Left renal pelvis (tissue), 4 donors: Measurements from ENCODE around the gene RPRD2. TPM values are rescaled to one million over a fixed set of nuclear protein-coding genes. Genes with fewer than 3 reads are reported as not detected.
A peak's percentile ranks its signal among the peaks of the same experiment; 100 is the strongest.

Experiments
- DNase-seq, 4 donors: peaks; one replicate each; pipeline ENCODE4 v3.0.0-alpha.2; 2013; ENCODE audit warnings: low read depth in 4 of 4, low spot score in 3 of 4
- polyA plus RNA-seq, 4 donors: library from polyadenylated mRNA; unstranded; fragments of 120-200 nt; gene quantifications; one replicate each; pipeline ENCODE4 v1.2.1, GENCODE V29; 2013; ENCODE audit not compliant: insufficient read length in 4 of 4

The RPRD2 gene
- polyA plus RNA-seq, 4 donors: 38.9 to 56.3 (median 52.0) TPM

GRCh38 chr1:150512846-150513245, 148.9 kb downstream of the RPRD2 start:
- no peak for DNase-seq

DNA sequence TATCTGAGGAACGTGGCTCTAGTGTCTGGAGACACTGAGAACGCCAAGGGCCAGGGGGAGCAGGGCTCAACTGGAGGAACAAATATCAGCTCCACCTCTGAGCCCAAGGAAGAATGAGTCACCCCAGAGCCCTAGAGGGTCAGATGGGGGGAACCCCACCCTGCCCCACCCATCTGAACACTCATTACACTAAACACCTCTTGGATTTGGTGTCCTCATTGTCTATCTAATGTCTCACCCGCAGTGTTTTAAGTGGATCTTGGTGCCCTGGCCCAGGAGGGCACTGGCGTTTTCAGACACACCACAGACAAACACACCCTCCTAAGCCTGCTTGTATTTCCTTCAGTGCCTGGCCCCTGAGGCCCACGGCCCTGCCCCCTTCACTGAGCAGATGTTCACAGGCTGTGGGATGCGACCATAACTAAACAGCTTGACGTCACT, 149.4 kb downstream of the RPRD2 start:
- DNase-seq: no peak

- DNase-seq: no peak
Observed at GRCh38 chr1:150514260-150514659, 150.3 kb downstream of the RPRD2 start.

GRCh38 chr1:150514913-150515327, 151.0 kb downstream of the RPRD2 start:
- no peak for DNase-seq

- peak; percentile 84 to 89 (median 88) for DNase-seq
Observed at GRCh38 chr1:150515328-150516049, 151.5 kb downstream of the RPRD2 start, which contains the start of gene FALEC. Gene FALEC, plus strand, starts transcription at chr1:150515752.

DNA sequence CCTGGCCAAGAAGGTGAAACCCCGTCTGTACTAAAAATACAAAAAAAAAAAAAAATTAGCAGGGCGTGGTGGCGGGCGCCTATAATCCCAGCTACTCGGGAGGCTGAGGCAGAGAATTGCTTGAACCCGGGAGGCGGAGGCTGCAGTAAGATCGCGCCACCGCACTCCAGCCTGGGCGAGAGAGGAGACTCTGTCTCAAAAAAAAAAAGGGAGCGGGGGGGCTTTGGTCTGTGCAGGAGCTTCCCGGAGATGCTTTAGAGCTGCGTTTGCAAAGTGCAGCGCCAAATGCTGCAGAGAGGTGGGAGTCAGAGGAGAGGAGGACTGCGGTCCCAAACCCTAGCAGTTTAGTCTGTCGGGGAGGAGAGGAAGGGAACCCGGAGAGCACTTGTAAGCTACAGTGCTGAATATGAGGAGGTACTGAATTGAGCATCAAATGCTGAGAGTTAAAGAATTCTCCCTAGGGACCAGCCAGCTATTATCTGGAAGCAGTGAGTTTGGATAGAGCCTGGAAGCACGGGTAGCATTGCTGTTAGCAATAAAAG, 152.2 kb downstream of the RPRD2 start:
- DNase-seq: no peak

GRCh38 chr1:150516616-150517015, 152.7 kb downstream of the RPRD2 start:
- DNase-seq: no peak

GRCh38 chr1:150521196-150521968, 157.4 kb downstream of the RPRD2 start:
- DNase-seq: no peak

GRCh38 chr1:150525348-150525747, 161.4 kb downstream of the RPRD2 start:
- DNase-seq: no peak

Other genes starting within 250 kb of the RPRD2 start
- 10 to 100 TPM; 42.5 to 67.2 (median 57.4) TPM for gene PLEKHO1, start 214.2 kb upstream of the RPRD2 start, polyA plus RNA-seq
- 100 to 1,000 TPM in 3 of 4 donors, 10 to 100 TPM in 1; 68.0 to 142 (median 115) TPM for gene ANP32E, start 128.0 kb upstream of the RPRD2 start, polyA plus RNA-seq
- 1 to 10 TPM; 3.3 to 8.5 (median 5.8) TPM for gene CA14, start 106.4 kb upstream of the RPRD2 start, polyA plus RNA-seq
- 100 to 1,000 TPM; 165 to 195 (median 178) TPM for gene APH1A, start 95.1 kb upstream of the RPRD2 start, polyA plus RNA-seq
- 10 to 100 TPM; 40.9 to 74.0 (median 51.7) TPM for gene C1orf54, start 91.4 kb upstream of the RPRD2 start, polyA plus RNA-seq
- 1 to 10 TPM; 7.0 to 9.8 (median 7.8) TPM for gene CIART, start 81.6 kb upstream of the RPRD2 start, polyA plus RNA-seq
- 10 to 100 TPM; 50.9 to 80.5 (median 67.9) TPM for gene MRPS21, start 70.3 kb upstream of the RPRD2 start, polyA plus RNA-seq
- gene PRPF3, start 42.6 kb upstream of the RPRD2 start, polyA plus RNA-seq: 100 to 1,000 TPM in 1 of 4 donors, 10 to 100 TPM in 3; 60.2 to 112 (median 72.7) TPM
- 10 to 100 TPM; 15.0 to 36.0 (median 22.8) TPM for gene TARS2, start 123.3 kb downstream of the RPRD2 start, polyA plus RNA-seq
- 10 to 100 TPM in 3 of 4 donors, 1 to 10 TPM in 1; 6.3 to 16.0 (median 12.6) TPM for gene ECM1, start 144.0 kb downstream of the RPRD2 start, polyA plus RNA-seq
- gene FALEC, start 151.6 kb downstream of the RPRD2 start, polyA plus RNA-seq: 1 to 10 TPM in 1 of 4 donors, under 1 TPM in 3; 0.43 to 1.1 (median 0.49) TPM
- gene ADAMTSL4, start 185.3 kb downstream of the RPRD2 start, polyA plus RNA-seq: 100 to 1,000 TPM in 1 of 4 donors, 10 to 100 TPM in 3; 16.2 to 156 (median 20.4) TPM
- 100 to 1,000 TPM; 156 to 449 (median 178) TPM for gene MCL1, start 215.5 kb downstream of the RPRD2 start, polyA plus RNA-seq